Astrocyte (in vitro differentiated cells and primary cell): ENCODE data around the gene FSTL4.

ENCODE experiments used
- EZH2 ChIP-seq: IDR thresholded peaks from 2 replicates; pipeline ENCODE4 v1.6.1; 2012; ENCODE audit warnings: mild to moderate bottlenecking, low read length, inconsistent platforms; ENCODE audit not compliant: insufficient read depth
- TF ChIP-seq, protein P1 (sequence below): IDR thresholded peaks from 2 replicates; pipeline ENCODE4 v1.5.1; 2011; ENCODE audit warnings: low read depth, mild to moderate bottlenecking, inconsistent platforms, low read length, moderate library complexity; ENCODE audit not compliant: insufficient read depth

DNA sequence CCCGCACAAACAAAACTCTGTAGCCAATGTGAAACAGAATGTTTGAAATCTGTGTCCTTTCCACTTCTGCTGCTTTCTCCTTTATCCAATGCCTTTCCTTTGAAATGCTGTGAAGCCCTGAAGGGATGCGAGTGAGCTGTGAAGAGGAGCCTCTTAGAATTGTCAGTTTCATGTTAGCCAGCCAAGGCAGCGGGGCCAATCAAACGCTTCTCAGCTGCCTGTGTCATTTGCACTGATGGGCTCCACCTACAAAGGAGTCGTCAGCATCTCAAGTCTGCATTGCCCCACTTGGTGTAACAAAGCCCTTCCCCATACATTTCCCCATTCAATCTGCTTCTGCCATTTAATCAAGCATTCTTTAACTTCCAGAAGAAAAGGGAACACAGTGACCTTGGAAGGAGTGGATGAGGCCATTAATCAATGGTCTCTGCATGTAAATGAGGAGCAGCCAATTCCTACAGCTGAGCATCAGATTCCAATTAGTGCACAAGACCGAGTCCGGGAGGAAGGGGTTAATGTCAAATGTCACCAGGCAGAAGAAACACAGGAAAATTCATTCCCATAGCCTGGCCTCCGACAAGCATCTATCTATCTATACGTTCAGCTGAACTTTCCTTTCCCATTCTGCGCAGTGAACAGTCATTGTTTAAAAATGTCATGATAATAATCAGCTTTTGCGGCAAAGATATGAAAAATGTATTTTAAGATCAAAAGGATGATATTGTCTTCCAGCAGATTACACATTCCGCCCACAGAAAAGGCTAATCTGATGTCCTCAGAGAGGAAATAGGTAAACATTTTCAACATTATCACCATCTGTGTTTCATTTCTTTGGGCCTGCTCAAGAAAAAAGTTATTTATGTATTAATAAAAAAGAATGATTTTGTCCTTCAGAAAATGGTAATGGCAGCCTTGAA lies 154.6 kb downstream of the FSTL4 start:
- no peak for TF ChIP-seq EZH2
- TF ChIP-seq, protein P1, sequence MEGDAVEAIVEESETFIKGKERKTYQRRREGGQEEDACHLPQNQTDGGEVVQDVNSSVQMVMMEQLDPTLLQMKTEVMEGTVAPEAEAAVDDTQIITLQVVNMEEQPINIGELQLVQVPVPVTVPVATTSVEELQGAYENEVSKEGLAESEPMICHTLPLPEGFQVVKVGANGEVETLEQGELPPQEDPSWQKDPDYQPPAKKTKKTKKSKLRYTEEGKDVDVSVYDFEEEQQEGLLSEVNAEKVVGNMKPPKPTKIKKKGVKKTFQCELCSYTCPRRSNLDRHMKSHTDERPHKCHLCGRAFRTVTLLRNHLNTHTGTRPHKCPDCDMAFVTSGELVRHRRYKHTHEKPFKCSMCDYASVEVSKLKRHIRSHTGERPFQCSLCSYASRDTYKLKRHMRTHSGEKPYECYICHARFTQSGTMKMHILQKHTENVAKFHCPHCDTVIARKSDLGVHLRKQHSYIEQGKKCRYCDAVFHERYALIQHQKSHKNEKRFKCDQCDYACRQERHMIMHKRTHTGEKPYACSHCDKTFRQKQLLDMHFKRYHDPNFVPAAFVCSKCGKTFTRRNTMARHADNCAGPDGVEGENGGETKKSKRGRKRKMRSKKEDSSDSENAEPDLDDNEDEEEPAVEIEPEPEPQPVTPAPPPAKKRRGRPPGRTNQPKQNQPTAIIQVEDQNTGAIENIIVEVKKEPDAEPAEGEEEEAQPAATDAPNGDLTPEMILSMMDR, result no peak
